Measurements from ENCODE around the gene IRF5. TPM values are rescaled to one million over a fixed set of nuclear protein-coding genes. Genes with fewer than 3 reads are reported as not detected.
"Not testable (repeated sequence)": the region's sequence is repeated elsewhere in the genome, so short reads cannot be mapped to it uniquely, and the experiment has no call there.

Gene IRF5
- total and polyA plus RNA-seq, 2 donors (not counting 1 experiment from before 2014, with no cell fraction given): 91.3 to 135 TPM

GRCh38 chr7:128993419-128993818 lies 55.7 kb downstream of the IRF5 start:
- H3K4me2 ChIP-seq (replicated peaks; ENCODE audit: low read depth, low read length, poor library complexity, severe bottlenecking): no peak overlapping the region
- no peak overlapping the region for H3K27ac ChIP-seq (ENCODE audit: low read length in 2 of 2)
- no peak overlapping the region for H2AFZ ChIP-seq (ENCODE audit: insufficient read depth, low read depth, low read length, poor library complexity, severe bottlenecking)
- TF ChIP-seq CTCF (IDR thresholded peaks at IDR 0.05): no peak
- no peak for TF ChIP-seq EZH2 (IDR thresholded peaks at IDR 0.05; ENCODE audit: borderline replicate concordance, insufficient read depth, low read depth, low read length, poor library complexity, severe bottlenecking)
- H3K36me3 ChIP-seq (replicated peaks in 1 of 2; ENCODE audit: control extremely low read depth in 1 of 2, control insufficient read depth in 1 of 2, extremely low read depth in 1 of 2, insufficient read depth in 2 of 2, low read length in 1 of 2): peaks cover 29 to 76% of the 10 kb centered on the region in 2 experiments
- H3K4me1 ChIP-seq (ENCODE audit: control insufficient read depth in 2 of 2, insufficient read depth in 2 of 2, low read length in 2 of 2): no peaks in the 10 kb centered on the region
- intact Hi-C loops (cut with micrococcal nuclease): no loop called here
- Mint-ChIP-seq H3K4me1 (no peaks in the 10 kb centered on the region), H3K9me3 (ENCODE audit: insufficient read depth) (no peaks in the 10 kb centered on the region), H3K27ac (no peak overlapping the region), H3K4me3 (no peak overlapping the region), H3K27me3 (no peaks in the 10 kb centered on the region)
- H4K20me1 ChIP-seq (ENCODE audit: control insufficient read depth, insufficient read depth, low read length, poor library complexity, severe bottlenecking): no peaks in the 10 kb centered on the region
- POLR2A ChIA-PET: no interaction called here
- no peak overlapping the region for H3K4me3 ChIP-seq (ENCODE audit: control extremely low read depth in 1 of 5, extremely low read depth in 1 of 5, insufficient read depth in 1 of 5, low read depth in 2 of 5, low read length in 4 of 5)
- CTCF ChIA-PET: interaction anchor here (0.7 to 1.4 kb wide), 2 partner anchors 112 to 291 kb away, joined by 4 read pairs; no protein-coding TSS in a partner anchor
- H3K27me3 ChIP-seq (replicated peaks in 1 of 4; ENCODE audit: control extremely low read depth in 1 of 4, control insufficient read depth in 3 of 4, insufficient read depth in 4 of 4, low read length in 3 of 4): no peaks in the 10 kb centered on the region
- peaks cover 3% of the 10 kb centered on the region for H3K79me2 ChIP-seq (ENCODE audit: control insufficient read depth, insufficient read depth, low read length)
- H3K9me3 ChIP-seq (ENCODE audit: control extremely low read depth in 1 of 3, control insufficient read depth in 2 of 3, insufficient read depth in 1 of 3, low read length in 2 of 3): no peaks in the 10 kb centered on the region
- H3K9ac ChIP-seq (ENCODE audit: low read length): no peak overlapping the region
- no peak for ATAC-seq (ENCODE audit: low read depth)
- DNase-seq: no peak
- WGBS (ENCODE audit: insufficient coverage): 100% methylated on average over 1 of the region's 2 CpGs

- H3K27me3 ChIP-seq (replicated peaks in 1 of 4; ENCODE audit: control extremely low read depth in 1 of 4, control insufficient read depth in 3 of 4, insufficient read depth in 4 of 4, low read length in 3 of 4); H3K27ac Mint-ChIP-seq; H3K9ac ChIP-seq (ENCODE audit: low read length); H3K4me3 ChIP-seq (ENCODE audit: control extremely low read depth in 1 of 5, extremely low read depth in 1 of 5, insufficient read depth in 1 of 5, low read depth in 2 of 5, low read length in 4 of 5); H3K4me2 ChIP-seq (replicated peaks; ENCODE audit: low read depth, low read length, poor library complexity, severe bottlenecking); H3K4me3 Mint-ChIP-seq; H3K9me3 ChIP-seq (ENCODE audit: control extremely low read depth in 1 of 3, control insufficient read depth in 2 of 3, insufficient read depth in 1 of 3, low read length in 2 of 3); H2AFZ ChIP-seq (ENCODE audit: insufficient read depth, low read depth, low read length, poor library complexity, severe bottlenecking); H3K4me1 Mint-ChIP-seq; H3K27me3 Mint-ChIP-seq; intact Hi-C loops (cut with micrococcal nuclease); ATAC-seq (ENCODE audit: low read depth); DNase-seq; H4K20me1 ChIP-seq (ENCODE audit: control insufficient read depth, insufficient read depth, low read length, poor library complexity, severe bottlenecking); POLR2A ChIA-PET; H3K4me1 ChIP-seq (ENCODE audit: control insufficient read depth in 2 of 2, insufficient read depth in 2 of 2, low read length in 2 of 2); H3K9me3 Mint-ChIP-seq (ENCODE audit: insufficient read depth); H3K27ac ChIP-seq (ENCODE audit: low read length in 2 of 2); H3K79me2 ChIP-seq (ENCODE audit: control insufficient read depth, insufficient read depth, low read length): not testable (repeated sequence)
- CTCF ChIA-PET: interaction anchor here (1.4 to 1.6 kb wide), 2 partner anchors 95 to 113 kb away, joined by 3 to 4 read pairs; no protein-coding TSS in a partner anchor
- H3K36me3 ChIP-seq (replicated peaks in 1 of 2; ENCODE audit: control extremely low read depth in 1 of 2, control insufficient read depth in 1 of 2, extremely low read depth in 1 of 2, insufficient read depth in 2 of 2, low read length in 1 of 2): peaks cover 28 to 78% of the 10 kb centered on the region in 2 experiments
- WGBS (ENCODE audit: insufficient coverage): 71% methylated on average over 1 of the region's 8 CpGs
Observed at GRCh38 chr7:128994560-128994959, 56.8 kb downstream of the IRF5 start.

Data from B cell (primary cell).